HEK293 (cell line): ENCODE results near the gene GUK1.

ENCODE experiments used
- CTCF ChIA-PET: fragments of 350-600 bp; formaldehyde crosslinking; extraction: SDS; loops from one replicate; lab custom pipeline; 2021; ENCODE audit warnings: antibody characterized with exemption; lab: Yijun Ruan, JAX
- POLR2A ChIA-PET: fragments of 300-600 bp; formaldehyde crosslinking; extraction: SDS; loops from one replicate; lab custom pipeline; 2020; ENCODE audit warnings: antibody characterized with exemption, inconsistent platforms; lab: Yijun Ruan, JAX
- H3K27ac ChIP-seq: fragments of 200-500 bp; sonication (Bioruptor generic); 2 replicates; pipeline ENCODE4 v1.5.1; 2014; ENCODE audit warnings: low read depth, low read length, control low read depth, inconsistent platforms; ENCODE audit errors: extremely low read depth
- H3K36me3 ChIP-seq, 2 experiments: fragments of 200-500 bp in 1 of 2; sonication (Bioruptor generic) in 1 of 2; 1 replicate in 1 of 2; 2 replicates in 1 of 2; pipeline ENCODE4 v1.5.1; 2014 to 2017; ENCODE audit warnings: inconsistent platforms in 2 of 2, low read length in 2 of 2; ENCODE audit not compliant: control insufficient read depth in 2 of 2, insufficient read depth in 1 of 2
- H3K4me1 ChIP-seq: fragments of 200-500 bp; sonication (Bioruptor generic); 2 replicates; pipeline ENCODE4 v1.5.1; 2014; ENCODE audit warnings: mild to moderate bottlenecking, low read length, inconsistent platforms; ENCODE audit not compliant: control insufficient read depth, insufficient read depth
- H3K4me3 ChIP-seq: 2 replicates; pipeline ENCODE4 v1.5.1; 2011; ENCODE audit warnings: low read depth, mild to moderate bottlenecking, control low read depth, low read length, moderate library complexity
- H3K9me3 ChIP-seq: fragments of 200-500 bp; sonication (Bioruptor generic); 2 replicates; pipeline ENCODE4 v1.5.1; 2014; ENCODE audit warnings: low read depth, low read length, inconsistent platforms; ENCODE audit not compliant: control insufficient read depth, insufficient read depth
- GLIS1 ChIP-seq: fragments of 450-650 bp; formaldehyde crosslinking; IDR thresholded peaks from 2 replicates; pipeline ENCODE4 v1.5.1; 2016; ENCODE audit warnings: missing biosample characterization, missing genetic modification characterization
- GLIS2 ChIP-seq: fragments of 450-650 bp; formaldehyde crosslinking; IDR thresholded peaks from 2 replicates; pipeline ENCODE4 v1.5.1; 2016; ENCODE audit warnings: missing biosample characterization, missing genetic modification characterization
- KLF16 ChIP-seq: fragments of 450-650 bp; formaldehyde crosslinking; IDR thresholded peaks from 2 replicates; pipeline ENCODE4 v1.5.1; 2017; ENCODE audit warnings: missing biosample characterization, missing genetic modification characterization
- KLF7 ChIP-seq: fragments of 450-650 bp; formaldehyde crosslinking; IDR thresholded peaks from 2 replicates; pipeline ENCODE4 v1.5.1; 2016; ENCODE audit warnings: missing biosample characterization, missing genetic modification characterization, borderline replicate concordance
- KLF8 ChIP-seq: fragments of 450-650 bp; formaldehyde crosslinking; IDR thresholded peaks from 2 replicates; pipeline ENCODE4 v1.5.1; 2016; ENCODE audit warnings: missing biosample characterization, missing genetic modification characterization
- SALL2 ChIP-seq: fragments of 450-650 bp; formaldehyde crosslinking; IDR thresholded peaks from 2 replicates; pipeline ENCODE4 v1.5.0; 2017; ENCODE audit warnings: missing biosample characterization, mild to moderate bottlenecking, missing genetic modification characterization, borderline replicate concordance
- SCRT1 ChIP-seq: fragments of 450-650 bp; formaldehyde crosslinking; IDR thresholded peaks from 2 replicates; pipeline ENCODE4 v1.5.1; 2016; ENCODE audit warnings: missing biosample characterization, missing genetic modification characterization, borderline replicate concordance
- ZEB2 ChIP-seq: fragments of 450-650 bp; formaldehyde crosslinking; IDR thresholded peaks from 2 replicates; pipeline ENCODE4 v1.5.1; 2016; ENCODE audit warnings: missing biosample characterization, missing genetic modification characterization
- ZNF155 ChIP-seq: fragments of 450-650 bp; formaldehyde crosslinking; IDR thresholded peaks from 2 replicates; pipeline ENCODE4 v1.5.1; 2016; ENCODE audit warnings: missing biosample characterization, missing genetic modification characterization
- ZNF16 ChIP-seq: fragments of 450-650 bp; formaldehyde crosslinking; IDR thresholded peaks from 2 replicates; pipeline ENCODE4 v1.5.1; 2016; ENCODE audit warnings: low read depth, missing biosample characterization, missing genetic modification characterization
- ZNF23 ChIP-seq: fragments of 450-650 bp; formaldehyde crosslinking; IDR thresholded peaks from 2 replicates; pipeline ENCODE4 v1.5.1; 2016; ENCODE audit warnings: missing biosample characterization, missing genetic modification characterization, borderline replicate concordance
- ZNF311 ChIP-seq: fragments of 450-650 bp; formaldehyde crosslinking; IDR thresholded peaks from 2 replicates; pipeline ENCODE4 v1.5.1; 2017; ENCODE audit warnings: missing biosample characterization, missing genetic modification characterization, borderline replicate concordance
- ZNF37A ChIP-seq: fragments of 450-650 bp; IDR thresholded peaks from 2 replicates; pipeline ENCODE4 v1.5.1; 2018; ENCODE audit warnings: missing biosample characterization, missing genetic modification characterization
- ZNF391 ChIP-seq: fragments of 450-650 bp; formaldehyde crosslinking; IDR thresholded peaks from 2 replicates; pipeline ENCODE4 v1.5.1; 2016; ENCODE audit warnings: low read depth, missing biosample characterization, missing genetic modification characterization, borderline replicate concordance
- ZNF544 ChIP-seq: fragments of 450-650 bp; formaldehyde crosslinking; IDR thresholded peaks from 2 replicates; pipeline ENCODE4 v1.5.0; 2017; ENCODE audit warnings: missing biosample characterization, missing genetic modification characterization
- ZNF555 ChIP-seq: fragments of 450-650 bp; formaldehyde crosslinking; conservative IDR thresholded peaks from 2 replicates; pipeline ENCODE4 v1.5.1; 2017; ENCODE audit warnings: missing biosample characterization, mild to moderate bottlenecking, missing genetic modification characterization, inconsistent platforms
- ZNF571 ChIP-seq: fragments of 450-650 bp; formaldehyde crosslinking; IDR thresholded peaks from 2 replicates; pipeline ENCODE4 v1.5.0; 2017; ENCODE audit warnings: missing biosample characterization, missing genetic modification characterization
- ZNF624 ChIP-seq: fragments of 450-650 bp; formaldehyde crosslinking; IDR thresholded peaks from 2 replicates; pipeline ENCODE4 v1.5.1; 2017; ENCODE audit warnings: missing biosample characterization, missing genetic modification characterization
- ZNF701 ChIP-seq: fragments of 450-650 bp; formaldehyde crosslinking; IDR thresholded peaks from 2 replicates; pipeline ENCODE4 v1.5.1; 2016; ENCODE audit warnings: missing biosample characterization, missing genetic modification characterization
- ZNF776 ChIP-seq: fragments of 450-650 bp; formaldehyde crosslinking; IDR thresholded peaks from 2 replicates; pipeline ENCODE4 v1.5.0; 2017; ENCODE audit warnings: missing biosample characterization, missing genetic modification characterization, borderline replicate concordance
- ZNF792 ChIP-seq: fragments of 450-650 bp; formaldehyde crosslinking; IDR thresholded peaks from 2 replicates; pipeline ENCODE4 v1.5.1; 2016; ENCODE audit warnings: missing biosample characterization, missing genetic modification characterization
- ZSCAN16 ChIP-seq: fragments of 450-650 bp; formaldehyde crosslinking; IDR thresholded peaks from 2 replicates; pipeline ENCODE4 v1.5.1; 2016; ENCODE audit warnings: missing biosample characterization, missing genetic modification characterization
- TF ChIP-seq, protein P1 (sequence below): fragments of 450-650 bp; formaldehyde crosslinking; IDR thresholded peaks from 2 replicates; pipeline ENCODE4 v1.5.1; 2016; ENCODE audit warnings: missing biosample characterization, missing genetic modification characterization
- TF ChIP-seq, protein P2 (sequence below): fragments of 450-650 bp; formaldehyde crosslinking; IDR thresholded peaks from 2 replicates; pipeline ENCODE4 v1.5.1; 2016; ENCODE audit warnings: missing biosample characterization, missing genetic modification characterization
- TF ChIP-seq, protein P3 (sequence below): fragments of 450-650 bp; formaldehyde crosslinking; IDR thresholded peaks from 2 replicates; pipeline ENCODE4 v1.5.1; 2016; ENCODE audit warnings: missing biosample characterization, missing genetic modification characterization
- TF ChIP-seq, protein P4 (sequence below): fragments of 450-650 bp; formaldehyde crosslinking; IDR thresholded peaks from 2 replicates; pipeline ENCODE4 v1.5.1; 2016; ENCODE audit warnings: missing biosample characterization, missing genetic modification characterization
- TF ChIP-seq, protein P5 (sequence below): fragments of 450-650 bp; formaldehyde crosslinking; IDR thresholded peaks from 2 replicates; pipeline ENCODE4 v1.5.1; 2016; ENCODE audit warnings: missing biosample characterization, missing genetic modification characterization

Gene GUK1

DNA sequence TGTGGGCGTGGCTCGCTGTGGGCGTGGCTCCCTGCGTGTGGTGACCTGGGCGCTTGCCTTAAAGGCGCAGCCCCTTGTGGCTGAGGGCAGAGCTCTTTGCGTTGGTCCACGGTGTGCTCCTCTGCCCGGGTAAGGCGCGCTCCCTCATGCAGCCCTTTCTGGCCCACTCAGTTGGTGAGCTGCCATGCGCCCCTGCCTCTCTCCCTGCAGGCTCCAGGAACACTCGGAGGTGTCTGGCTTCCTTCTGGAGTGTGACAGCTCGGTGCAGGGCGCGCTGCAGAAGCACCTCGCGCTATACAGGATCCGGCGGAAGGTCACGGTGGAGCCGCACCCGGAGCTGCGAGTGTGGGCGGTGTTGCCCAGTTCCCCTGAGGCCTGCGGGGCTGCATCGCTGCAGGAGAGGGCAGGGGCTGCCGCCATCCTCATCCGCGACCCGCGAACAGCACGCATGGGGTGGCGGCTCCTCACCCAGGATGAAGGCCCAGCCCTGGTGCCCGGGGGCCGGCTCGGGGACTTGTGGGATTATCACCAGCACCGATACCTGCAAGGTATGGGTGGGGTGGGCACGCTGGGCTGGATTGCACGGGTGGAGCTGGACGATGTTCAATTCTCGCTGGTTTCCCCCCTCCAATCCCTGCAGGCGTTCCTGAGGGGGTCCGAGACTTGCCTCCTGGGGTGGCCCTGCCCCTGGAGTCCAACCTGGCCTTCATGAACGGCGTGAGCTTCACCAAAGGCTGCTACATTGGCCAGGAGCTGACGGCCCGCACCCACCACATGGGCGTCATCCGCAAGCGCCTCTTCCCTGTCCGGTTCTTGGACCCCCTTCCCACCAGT lies 34.6 kb downstream of the GUK1 start:
- Histone ChIP-seq H3K4me3 (no peak overlapping the region), H3K4me1 (no peaks in the 10 kb centered on the region), H3K36me3 (peaks cover 0 to 4% of the 10 kb centered on the region in 2 experiments; a peak in 1 of 3 replicates), H3K27ac (no peak overlapping the region), H3K9me3 (no peaks in the 10 kb centered on the region)
- ChIA-PET CTCF (interaction anchor here (0.6 to 1.2 kb wide), 4 partner anchors 9 to 351 kb away, joined by 3 to 5 read pairs (median 4); partner anchors contain the start of gene GJC2), POLR2A (interaction anchor here (0.8 to 1.7 kb wide), 3 partner anchors 9 to 90 kb away, joined by 3 to 20 read pairs (median 7); partner anchors contain the start of genes GUK1 and IBA57)
- no peak for TF ChIP-seq ZNF792
- peak; percentile 57 for TF ChIP-seq KLF8 (tag by site-specific recombination)
- TF ChIP-seq, protein P1, sequence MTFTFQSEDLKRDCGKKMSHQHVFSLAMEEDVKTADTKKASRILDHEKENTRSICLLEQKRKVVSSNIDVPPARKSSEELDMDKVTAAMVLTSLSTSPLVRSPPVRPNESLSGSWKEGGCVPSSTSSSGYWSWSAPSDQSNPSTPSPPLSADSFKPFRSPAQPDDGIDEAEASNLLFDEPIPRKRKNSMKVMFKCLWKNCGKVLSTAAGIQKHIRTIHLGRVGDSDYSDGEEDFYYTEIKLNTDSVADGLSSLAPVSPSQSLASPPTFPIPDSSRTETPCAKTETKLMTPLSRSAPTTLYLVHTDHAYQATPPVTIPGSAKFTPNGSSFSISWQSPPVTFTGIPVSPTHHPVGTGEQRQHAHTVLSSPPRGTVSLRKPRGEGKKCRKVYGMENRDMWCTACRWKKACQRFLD (tag by site-specific recombination) = 0 out of 2 replicates have a peak, but pooled peaks have one; percentile 6
- TF ChIP-seq, protein P2, sequence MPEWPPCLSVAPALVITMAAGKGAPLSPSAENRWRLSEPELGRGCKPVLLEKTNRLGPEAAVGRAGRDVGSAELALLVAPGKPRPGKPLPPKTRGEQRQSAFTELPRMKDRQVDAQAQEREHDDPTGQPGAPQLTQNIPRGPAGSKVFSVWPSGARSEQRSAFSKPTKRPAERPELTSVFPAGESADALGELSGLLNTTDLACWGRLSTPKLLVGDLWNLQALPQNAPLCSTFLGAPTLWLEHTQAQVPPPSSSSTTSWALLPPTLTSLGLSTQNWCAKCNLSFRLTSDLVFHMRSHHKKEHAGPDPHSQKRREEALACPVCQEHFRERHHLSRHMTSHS = no peak
- TF ChIP-seq GLIS1 (tag by site-specific recombination) = peak; percentile 23
- peak; percentile 14; the same call in 1 of the 2 replicates for TF ChIP-seq GLIS2 (tag by site-specific recombination)
- TF ChIP-seq ZNF624 = no peak
- no peak for TF ChIP-seq ZNF701 (tag by site-specific recombination)
- TF ChIP-seq, protein P3, sequence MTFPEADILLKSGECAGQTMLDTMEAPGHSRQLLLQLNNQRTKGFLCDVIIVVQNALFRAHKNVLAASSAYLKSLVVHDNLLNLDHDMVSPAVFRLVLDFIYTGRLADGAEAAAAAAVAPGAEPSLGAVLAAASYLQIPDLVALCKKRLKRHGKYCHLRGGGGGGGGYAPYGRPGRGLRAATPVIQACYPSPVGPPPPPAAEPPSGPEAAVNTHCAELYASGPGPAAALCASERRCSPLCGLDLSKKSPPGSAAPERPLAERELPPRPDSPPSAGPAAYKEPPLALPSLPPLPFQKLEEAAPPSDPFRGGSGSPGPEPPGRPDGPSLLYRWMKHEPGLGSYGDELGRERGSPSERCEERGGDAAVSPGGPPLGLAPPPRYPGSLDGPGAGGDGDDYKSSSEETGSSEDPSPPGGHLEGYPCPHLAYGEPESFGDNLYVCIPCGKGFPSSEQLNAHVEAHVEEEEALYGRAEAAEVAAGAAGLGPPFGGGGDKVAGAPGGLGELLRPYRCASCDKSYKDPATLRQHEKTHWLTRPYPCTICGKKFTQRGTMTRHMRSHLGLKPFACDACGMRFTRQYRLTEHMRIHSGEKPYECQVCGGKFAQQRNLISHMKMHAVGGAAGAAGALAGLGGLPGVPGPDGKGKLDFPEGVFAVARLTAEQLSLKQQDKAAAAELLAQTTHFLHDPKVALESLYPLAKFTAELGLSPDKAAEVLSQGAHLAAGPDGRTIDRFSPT (tag by site-specific recombination) = 0 out of 2 replicates have a peak, but pooled peaks have one; percentile 17
- TF ChIP-seq ZNF155 (tag by site-specific recombination) = no peak
- TF ChIP-seq, protein P4, sequence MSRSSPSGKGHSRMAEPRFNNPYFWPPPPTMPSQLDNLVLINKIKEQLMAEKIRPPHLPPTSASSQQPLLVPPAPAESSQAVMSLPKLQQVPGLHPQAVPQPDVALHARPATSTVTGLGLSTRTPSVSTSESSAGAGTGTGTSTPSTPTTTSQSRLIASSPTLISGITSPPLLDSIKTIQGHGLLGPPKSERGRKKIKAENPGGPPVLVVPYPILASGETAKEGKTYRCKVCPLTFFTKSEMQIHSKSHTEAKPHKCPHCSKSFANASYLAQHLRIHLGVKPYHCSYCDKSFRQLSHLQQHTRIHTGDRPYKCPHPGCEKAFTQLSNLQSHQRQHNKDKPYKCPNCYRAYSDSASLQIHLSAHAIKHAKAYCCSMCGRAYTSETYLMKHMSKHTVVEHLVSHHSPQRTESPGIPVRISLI = no peak
- TF ChIP-seq KLF7 (tag by site-specific recombination) = no peak

DNA sequence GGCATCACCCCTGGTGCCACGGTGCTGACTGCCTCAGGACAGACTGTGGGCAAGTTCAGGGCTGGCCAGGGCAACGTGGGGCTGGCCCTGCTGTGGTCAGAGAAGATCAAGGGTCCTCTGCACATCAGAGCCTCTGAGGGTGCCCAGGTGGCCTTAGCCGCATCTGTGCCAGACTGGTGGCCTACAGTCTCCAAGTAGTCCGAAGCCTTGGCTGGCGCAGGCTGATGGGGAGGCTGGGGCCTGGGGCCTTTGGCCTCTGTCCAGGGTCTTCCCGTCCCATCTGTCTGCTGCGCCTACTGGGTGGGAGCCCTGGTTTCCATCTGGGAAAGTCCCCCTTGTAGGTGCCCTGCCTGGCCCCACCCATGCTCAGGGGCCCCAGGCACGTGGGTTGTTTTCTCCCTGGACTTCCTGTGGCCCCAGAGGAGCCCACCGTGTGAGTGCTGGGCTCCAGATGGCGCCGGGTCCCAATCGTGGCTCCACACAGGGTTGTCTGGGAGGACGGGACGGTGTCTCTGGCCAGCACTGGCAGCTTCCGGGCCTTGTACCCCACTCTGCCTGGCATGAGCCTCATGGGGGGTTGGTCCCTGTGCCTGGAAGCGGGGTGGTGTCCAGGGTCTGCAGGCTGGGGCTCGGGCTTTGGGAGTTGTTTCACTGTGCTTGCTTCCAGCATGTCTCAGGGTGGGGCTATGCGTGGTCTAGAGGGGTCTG lies 35.4 kb downstream of the GUK1 start:
- H3K36me3 ChIP-seq = peaks cover 0 to 4% of the 10 kb centered on the region in 2 experiments; a peak in 1 of 3 replicates
- no peak overlapping the region for H3K27ac ChIP-seq
- no peaks in the 10 kb centered on the region for H3K4me1 ChIP-seq
- POLR2A ChIA-PET = interaction anchor here (0.8 to 1.9 kb wide), 3 partner anchors 10 to 33 kb away, joined by 3 to 20 read pairs (median 10); partner anchors contain the start of gene IBA57
- no peaks in the 10 kb centered on the region for H3K9me3 ChIP-seq
- CTCF ChIA-PET = interaction anchor here (1.2 kb wide), 1 partner anchor 45 kb away, joined by 5 read pairs; no protein-coding TSS in a partner anchor
- H3K4me3 ChIP-seq = no peak overlapping the region
- no peak for TF ChIP-seq ZNF311 (tag by site-specific recombination)
- TF ChIP-seq ZNF792 = no peak
- no peak for TF ChIP-seq SCRT1 (tag by site-specific recombination)
- TF ChIP-seq ZNF16 (tag by site-specific recombination) = no peak
- no peak for TF ChIP-seq ZNF571 (tag by site-specific recombination)
- TF ChIP-seq ZNF776 (tag by site-specific recombination) = no peak
- no peak for TF ChIP-seq SALL2 (tag by site-specific recombination)
- TF ChIP-seq ZNF391 (tag by site-specific recombination) = no peak
- TF ChIP-seq ZEB2 (tag by site-specific recombination) = no peak
- TF ChIP-seq ZNF555 (tag by site-specific recombination) = no peak
- no peak for TF ChIP-seq KLF16 (tag by site-specific recombination)
- TF ChIP-seq ZNF23 (tag by site-specific recombination) = no peak
- TF ChIP-seq ZSCAN16 (tag by site-specific recombination) = no peak
- no peak for TF ChIP-seq ZNF37A (tag by site-specific recombination)
- no peak for TF ChIP-seq ZNF544 (tag by site-specific recombination)
- TF ChIP-seq, protein P5, sequence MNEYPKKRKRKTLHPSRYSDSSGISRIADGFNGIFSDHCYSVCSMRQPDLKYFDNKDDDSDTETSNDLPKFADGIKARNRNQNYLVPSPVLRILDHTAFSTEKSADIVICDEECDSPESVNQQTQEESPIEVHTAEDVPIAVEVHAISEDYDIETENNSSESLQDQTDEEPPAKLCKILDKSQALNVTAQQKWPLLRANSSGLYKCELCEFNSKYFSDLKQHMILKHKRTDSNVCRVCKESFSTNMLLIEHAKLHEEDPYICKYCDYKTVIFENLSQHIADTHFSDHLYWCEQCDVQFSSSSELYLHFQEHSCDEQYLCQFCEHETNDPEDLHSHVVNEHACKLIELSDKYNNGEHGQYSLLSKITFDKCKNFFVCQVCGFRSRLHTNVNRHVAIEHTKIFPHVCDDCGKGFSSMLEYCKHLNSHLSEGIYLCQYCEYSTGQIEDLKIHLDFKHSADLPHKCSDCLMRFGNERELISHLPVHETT (tag by site-specific recombination) = no peak
